HG03097 (cell line): ENCODE measurements around the gene KCNQ1.

Experiments used
- ATAC-seq: cut with Tn5 transposase; IDR thresholded peaks from one replicate; pipeline ENCODE4 v1.9.1; 2021; ENCODE audit not compliant: unreplicated experiment, low FRiP score

KCNQ1 gene

GRCh38 chr11:2882396-2883110 is 437.7 kb downstream of the KCNQ1 start:
- ATAC-seq, result no peak

GRCh38 chr11:2883640-2883978 is 438.8 kb downstream of the KCNQ1 start:
- ATAC-seq, result no peak

- no peak for ATAC-seq
These were observed 439.4 kb downstream of the KCNQ1 start for GRCh38 chr11:2883979-2884815.

- peak; percentile 5 for ATAC-seq
These were observed 440.3 kb downstream of the KCNQ1 start for GRCh38 chr11:2885017-2885677.

GRCh38 chr11:2885678-2886081 is 440.9 kb downstream of the KCNQ1 start, which contains the start of gene CDKN1C:
TSS of gene CDKN1C (minus strand) at chr11:2885775. CDS start at chr11:2885456, 319 bp downstream.
- ATAC-seq, result peak; percentile 50

- peak; percentile 10 for ATAC-seq
These were observed 441.5 kb downstream of the KCNQ1 start for GRCh38 chr11:2886191-2886894.

- no peak for ATAC-seq
These were observed 442.1 kb downstream of the KCNQ1 start for GRCh38 chr11:2886936-2887335.

- no peak for ATAC-seq
These were observed 442.8 kb downstream of the KCNQ1 start for GRCh38 chr11:2887515-2888195.

GRCh38 chr11:2888266-2888968 is 443.6 kb downstream of the KCNQ1 start:
- no peak for ATAC-seq

- ATAC-seq, result no peak
These were observed 444.8 kb downstream of the KCNQ1 start for GRCh38 chr11:2889362-2890273.

- ATAC-seq, result no peak
These were observed 445.9 kb downstream of the KCNQ1 start for GRCh38 chr11:2890466-2891294.

GRCh38 chr11:2891326-2892214 is 446.8 kb downstream of the KCNQ1 start:
- no peak for ATAC-seq

GRCh38 chr11:2892215-2892966 is 447.6 kb downstream of the KCNQ1 start:
- ATAC-seq, result no peak

- ATAC-seq, result no peak
These were observed 448.2 kb downstream of the KCNQ1 start for GRCh38 chr11:2892967-2893528.

GRCh38 chr11:2893935-2894334 is 449.1 kb downstream of the KCNQ1 start:
- no peak for ATAC-seq

- no peak for ATAC-seq
These were observed 451.2 kb downstream of the KCNQ1 start for GRCh38 chr11:2896047-2896446.
